HL-60/S4 treated with retinoic acid at 250 ng/mL for 4 days and 3 days (cell line): ENCODE data around the gene BCAR3.

Source experiments
- in situ Hi-C: fragments of 300-500 bp; cut with MboI; formaldehyde crosslinking; loops from 2 replicates; pipeline ENCODE4 v1.7.0; 2022; ENCODE audit warnings: low sequenced_read_pairs

The BCAR3 gene

GRCh38 chr1:93619507-93620171 lies 62.0 kb downstream of the BCAR3 start:
- in situ Hi-C loops, result no loop called here

DNA sequence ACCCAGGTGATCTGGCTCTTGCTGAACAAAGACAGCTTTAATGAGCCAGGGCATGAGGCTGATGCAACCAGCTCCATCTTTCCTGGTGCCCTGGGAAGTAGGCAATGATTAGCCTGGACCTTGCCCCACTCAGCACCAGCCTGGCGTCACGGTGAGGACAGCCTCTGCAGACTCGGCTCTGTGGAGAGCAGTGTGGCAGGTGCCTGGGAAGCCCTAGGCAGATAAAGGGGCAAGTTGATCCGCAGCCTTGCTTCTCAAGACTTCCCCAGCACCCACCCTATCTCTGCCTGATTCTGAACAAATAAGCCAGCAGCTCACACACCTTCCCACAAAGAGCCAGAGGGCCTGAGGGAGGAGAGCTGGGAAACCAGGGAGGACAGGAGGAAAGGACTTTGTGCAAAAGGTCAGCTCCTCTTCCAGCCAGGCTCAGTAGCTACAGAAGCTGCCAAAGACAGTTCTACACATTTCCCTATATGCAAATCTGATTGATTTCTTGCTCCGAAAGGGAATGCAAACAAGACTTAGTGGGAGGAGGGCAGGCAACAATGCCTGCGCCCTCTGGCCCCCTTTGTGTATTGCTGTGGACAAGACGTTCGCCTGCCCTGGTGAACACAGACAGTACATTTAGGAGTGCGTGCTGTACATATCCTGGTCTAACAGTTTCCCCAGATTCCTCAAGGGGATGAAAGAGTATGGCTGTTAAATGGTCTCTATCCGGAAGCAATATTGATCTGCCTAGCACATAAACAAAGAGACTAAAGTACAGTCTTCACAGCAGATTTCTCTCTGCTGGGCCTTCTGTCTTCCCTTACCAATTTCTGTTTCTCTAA lies 63.8 kb downstream of the BCAR3 start:
- in situ Hi-C loops, result no loop called here

- in situ Hi-C loops, result no loop called here
Measured at GRCh38 chr1:93616996-93617669, 64.5 kb downstream of the BCAR3 start.

DNA sequence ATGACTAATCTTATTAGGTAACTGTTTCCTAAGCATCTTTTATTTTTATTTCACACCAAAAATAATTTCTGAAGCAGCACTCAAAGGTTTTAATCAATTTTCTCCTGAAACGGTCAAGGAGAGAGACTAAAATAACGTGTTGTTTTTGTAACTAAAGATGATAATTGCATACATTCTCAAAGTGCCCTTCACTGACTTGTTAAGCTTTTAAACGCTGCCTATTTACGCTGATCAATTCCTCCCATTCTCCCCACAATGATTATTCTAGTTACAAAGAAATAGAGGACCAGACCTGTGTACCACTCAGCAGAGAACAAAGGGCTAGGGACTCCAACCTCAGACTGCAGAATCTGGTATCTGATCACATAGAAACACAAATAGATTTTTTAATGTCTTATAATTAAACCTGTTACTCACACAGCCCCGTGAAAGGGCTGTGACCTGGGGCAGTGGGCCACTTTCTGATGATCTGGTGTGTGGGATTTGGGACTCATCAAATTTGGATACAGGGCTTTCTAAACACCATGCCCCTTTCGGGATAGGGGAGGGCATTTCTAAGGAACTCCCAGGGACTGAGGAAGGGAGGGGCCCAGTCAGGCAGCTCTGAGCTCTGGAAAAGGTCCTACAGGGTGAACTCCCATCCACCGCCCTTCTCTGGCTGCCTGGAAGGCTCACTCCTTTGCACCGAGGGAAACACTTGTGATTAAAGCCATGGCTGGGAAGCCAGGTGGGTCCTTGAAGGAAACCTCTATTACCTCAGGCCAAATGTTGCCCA lies 65.2 kb downstream of the BCAR3 start:
- in situ Hi-C loops, result no loop called here

DNA sequence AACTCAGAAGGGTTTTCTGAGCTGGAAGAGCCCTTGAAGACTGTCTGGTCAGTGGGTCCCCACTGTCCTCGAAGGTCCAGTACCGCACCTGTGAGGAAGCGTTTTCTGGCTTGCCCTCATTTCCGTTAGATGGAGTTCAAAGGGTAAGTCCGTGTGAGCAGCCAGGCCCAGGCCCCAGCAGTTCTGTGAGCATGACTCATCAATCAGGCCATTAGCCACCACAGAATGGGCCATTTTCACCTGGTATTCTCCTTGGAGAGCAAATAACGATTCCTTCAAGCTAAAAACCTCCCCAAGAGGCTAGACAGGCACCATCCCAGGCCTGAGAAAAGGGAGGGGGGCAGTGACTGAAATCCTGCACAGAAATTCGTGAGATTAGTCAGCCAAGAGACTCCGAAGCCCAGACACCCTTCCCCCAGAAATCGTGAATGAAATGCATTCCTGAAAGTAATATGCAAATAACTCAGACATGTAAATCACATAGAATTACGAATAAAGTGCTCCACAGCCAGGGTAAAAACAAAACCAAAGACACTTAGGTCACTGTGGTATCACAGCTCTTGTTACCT lies 66.0 kb downstream of the BCAR3 start:
- in situ Hi-C loops, result no loop called here

DNA sequence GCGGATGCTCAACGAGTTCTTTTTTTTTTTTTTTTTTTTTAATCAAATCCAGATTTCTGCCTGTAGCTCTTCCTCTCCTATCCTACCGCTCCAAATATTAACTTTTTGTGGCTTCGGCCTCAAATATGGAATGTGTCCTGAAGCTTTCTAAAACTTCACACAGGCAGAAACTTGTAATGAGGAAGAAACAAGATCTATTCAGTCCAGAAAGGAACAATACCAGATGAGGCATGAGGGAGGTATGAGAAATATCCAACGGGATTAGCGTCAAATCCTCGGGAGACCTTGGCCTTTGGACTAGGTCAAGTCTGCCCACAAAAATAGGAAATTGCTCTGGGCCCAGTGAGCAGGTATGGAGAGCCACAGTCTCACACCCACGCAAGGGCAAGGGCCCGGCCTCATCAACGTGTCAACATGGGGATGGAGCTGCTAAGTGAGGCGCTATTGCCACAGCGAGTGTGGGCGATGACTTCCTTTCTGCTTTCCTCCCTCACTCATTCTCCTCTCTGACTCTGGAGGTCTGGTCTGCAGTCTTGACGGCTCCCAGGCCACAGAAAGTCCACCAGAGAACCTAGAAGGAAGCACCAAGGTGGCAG lies 66.6 kb downstream of the BCAR3 start:
- in situ Hi-C loops, result no loop called here

GRCh38 chr1:93614541-93614940 lies 67.1 kb downstream of the BCAR3 start:
- in situ Hi-C loops, result no loop called here

- in situ Hi-C loops, result no loop called here
Measured at GRCh38 chr1:93613898-93614297, 67.7 kb downstream of the BCAR3 start.

DNA sequence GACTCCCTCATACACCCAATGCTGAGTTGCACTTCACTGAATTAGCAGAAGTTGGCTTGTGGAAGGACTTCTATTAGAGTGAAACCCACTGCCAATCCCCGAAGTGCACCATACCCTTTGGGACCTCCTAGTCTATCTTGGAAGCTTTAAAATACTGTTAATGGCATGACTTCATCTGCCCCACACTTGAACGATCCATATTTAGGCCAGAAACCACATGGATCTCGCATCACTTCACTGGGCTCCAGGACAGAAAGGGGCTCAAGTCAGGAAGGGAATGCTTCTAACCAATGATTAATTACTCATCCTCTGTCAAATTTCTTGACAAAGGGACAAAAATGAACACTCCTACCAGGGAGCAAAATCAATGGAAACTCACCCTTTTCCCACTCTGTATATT lies 69.1 kb downstream of the BCAR3 start:
- in situ Hi-C loops, result no loop called here

DNA sequence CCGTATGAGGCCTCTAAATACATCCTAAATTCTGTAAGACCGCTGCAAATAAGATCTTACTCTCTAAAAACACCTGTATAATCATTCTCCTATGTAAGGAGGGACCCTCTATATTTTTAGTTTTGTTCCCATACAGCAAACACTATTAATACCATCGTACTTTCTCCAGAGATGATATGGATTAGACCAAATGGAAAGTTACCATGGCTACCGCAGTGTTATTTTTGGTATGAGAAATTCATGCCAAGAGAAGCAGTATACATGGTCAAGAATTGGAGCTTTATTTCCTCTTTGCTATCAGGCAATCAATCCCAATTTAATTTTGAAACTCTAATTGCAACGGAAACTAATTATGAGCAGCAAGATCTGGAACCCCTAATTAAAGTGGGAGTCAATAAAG lies 70.0 kb downstream of the BCAR3 start:
- in situ Hi-C loops, result no loop called here

- in situ Hi-C loops, result no loop called here
Measured at GRCh38 chr1:93609536-93609935, 72.1 kb downstream of the BCAR3 start.

GRCh38 chr1:93608187-93609109 lies 73.2 kb downstream of the BCAR3 start:
- in situ Hi-C loops, result no loop called here

DNA sequence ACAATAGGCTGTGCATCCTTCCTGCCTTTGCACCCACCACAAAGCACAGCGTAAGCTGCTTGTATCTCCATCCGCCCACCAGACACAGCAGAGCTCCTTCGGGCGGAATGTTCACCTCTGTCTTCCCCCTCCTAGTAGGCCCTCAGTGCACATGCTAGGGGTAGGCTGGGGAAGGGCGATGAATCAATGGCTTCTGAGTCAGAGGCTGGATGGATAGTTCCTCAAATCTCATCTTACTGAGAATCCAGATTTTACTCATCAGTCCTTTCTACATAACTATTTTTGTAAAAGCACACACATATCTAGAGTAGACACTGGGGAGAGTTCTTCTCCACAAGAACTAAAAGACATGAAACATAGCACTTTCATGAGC lies 73.8 kb downstream of the BCAR3 start:
- in situ Hi-C loops, result no loop called here

DNA sequence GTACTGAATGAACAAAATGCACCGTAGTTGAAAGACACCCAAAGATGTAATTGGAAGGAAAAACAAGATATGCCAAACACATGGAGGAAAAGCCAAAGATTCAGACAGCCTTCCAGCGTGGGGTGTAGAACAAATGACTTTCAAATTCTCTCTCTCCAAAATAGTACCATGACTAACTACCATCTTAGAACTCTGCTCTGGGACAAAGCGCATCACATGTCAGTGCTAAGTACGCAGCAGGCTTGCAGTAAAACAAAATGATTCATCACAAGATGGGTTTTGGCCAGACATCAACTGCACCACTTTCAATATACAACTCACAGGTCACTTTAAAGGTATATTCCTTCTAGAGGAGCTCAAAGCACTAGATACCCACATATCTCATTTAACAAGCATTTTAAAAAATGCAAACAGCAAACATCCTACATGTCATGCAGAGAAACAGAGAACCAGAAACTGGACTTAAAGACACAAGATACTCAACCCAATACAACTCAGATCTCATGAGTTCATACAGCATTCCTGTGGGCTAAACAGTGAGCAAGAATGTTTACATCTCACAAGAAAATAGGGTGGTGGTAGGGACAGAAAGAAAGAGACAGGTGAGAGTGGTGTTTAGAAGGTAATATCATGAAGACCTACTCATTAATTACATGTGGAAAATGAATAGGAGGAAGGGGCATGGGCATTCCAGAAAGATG lies 75.7 kb downstream of the BCAR3 start:
- in situ Hi-C loops, result no loop called here

DNA sequence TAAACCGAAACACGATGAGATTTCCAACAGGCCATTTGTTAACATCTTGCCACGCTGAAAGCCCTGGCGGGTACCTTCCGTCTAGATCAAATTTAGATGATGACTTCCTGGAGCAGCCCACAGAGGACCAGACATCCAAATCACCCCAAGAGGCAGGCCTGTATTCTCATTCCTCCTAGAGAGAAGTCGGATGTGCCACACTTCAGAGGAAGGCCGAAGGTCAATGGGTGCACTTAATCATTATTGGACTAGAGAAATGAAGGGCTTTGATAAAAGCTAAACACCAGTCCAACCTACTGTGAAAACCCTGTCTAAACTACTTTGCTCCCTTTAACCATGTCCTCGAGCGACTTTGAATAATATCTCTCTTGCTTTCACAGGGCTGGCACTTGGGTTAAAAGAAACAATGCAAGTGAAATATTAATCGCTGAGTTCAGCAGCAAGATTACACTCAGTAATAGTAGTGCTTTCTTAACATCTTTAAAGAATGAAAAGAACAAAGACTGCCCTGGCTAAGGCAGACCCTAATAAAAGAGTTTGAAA lies 76.5 kb downstream of the BCAR3 start:
- in situ Hi-C loops, result no loop called here

- in situ Hi-C loops, result no loop called here
Measured at GRCh38 chr1:93604411-93604810, 77.2 kb downstream of the BCAR3 start.

DNA sequence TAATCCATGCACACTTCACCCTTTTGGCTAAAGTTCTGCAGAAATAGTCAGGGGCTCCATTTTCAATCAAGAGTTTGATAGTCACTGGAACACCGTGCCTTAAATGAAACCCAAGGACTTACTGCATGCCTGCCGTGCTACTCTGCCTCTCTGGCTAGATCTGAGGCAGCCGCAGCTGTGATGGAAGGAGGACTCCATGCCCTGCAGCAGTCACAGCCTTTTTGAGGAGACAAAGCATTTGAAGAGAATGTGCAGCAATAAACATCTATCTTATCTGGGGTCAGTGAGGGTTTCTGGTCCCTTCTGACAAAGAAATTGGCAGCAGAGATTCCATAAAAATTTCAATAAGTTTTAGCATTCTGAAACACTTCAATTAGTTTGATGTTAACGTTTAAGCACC lies 78.0 kb downstream of the BCAR3 start:
- in situ Hi-C loops, result no loop called here

DNA sequence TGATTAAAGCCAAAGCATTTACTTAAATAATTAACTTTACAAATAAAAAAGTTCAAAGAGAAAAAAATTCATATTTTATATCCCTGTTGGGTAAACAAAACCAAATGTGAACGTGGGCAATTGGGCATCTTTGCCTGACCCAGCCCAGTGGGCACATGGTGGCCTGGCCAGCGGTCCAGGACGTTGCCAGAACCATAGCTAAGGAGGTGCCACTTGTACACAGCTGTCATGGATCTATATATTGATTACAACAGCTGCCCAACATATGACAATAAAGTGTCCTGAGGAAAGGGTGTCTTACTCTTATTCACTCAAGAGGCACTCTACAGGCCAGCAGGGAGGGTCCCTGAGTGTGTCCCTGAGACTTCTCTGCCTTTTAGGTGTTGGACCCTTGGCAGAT lies 78.5 kb downstream of the BCAR3 start:
- in situ Hi-C loops, result no loop called here

GRCh38 chr1:93602101-93602500 lies 79.5 kb downstream of the BCAR3 start:
- in situ Hi-C loops, result no loop called here
